CD4-positive, alpha-beta T cell treated with Interleukin-10 for 1 hour (primary cell): ENCODE data around the gene CRPPA.
"Not testable (repeated sequence)": the region's sequence is repeated elsewhere in the genome, so short reads cannot be mapped to it uniquely, and the experiment has no call there.

Experiments
- DNase-seq: peaks from one replicate; pipeline ENCODE4 v3.0.0-alpha.2; 2020

The CRPPA gene

DNA sequence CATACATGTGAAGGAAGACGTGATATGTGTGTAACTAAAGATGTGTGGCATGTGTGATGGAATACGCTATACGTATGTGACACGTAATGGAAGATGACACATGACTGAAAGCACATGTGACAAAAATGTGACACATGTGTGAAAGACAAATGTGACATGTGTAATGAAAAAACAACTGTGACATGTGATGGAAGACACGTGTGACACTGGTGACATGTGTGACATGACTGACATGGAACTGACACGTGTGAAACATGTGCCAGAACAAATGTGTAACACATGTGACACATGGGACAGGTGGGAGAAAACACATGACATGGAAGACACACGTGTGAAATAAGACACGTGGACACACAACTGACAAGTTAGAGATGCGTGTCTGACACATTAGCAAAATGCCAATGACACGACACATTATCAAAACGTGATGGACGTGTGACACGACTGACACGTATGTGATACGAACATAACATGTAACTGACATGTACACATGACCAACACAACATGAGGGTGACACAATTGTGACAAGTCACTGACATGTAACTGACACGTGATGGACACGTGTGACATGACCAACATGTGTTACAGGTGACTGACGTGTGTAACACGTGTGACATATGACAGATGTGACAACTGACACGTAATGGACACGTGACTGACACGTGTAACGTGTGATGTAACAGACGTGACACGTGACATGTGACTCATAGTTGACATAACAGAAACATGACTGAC lies 24.4 kb downstream of the CRPPA start:
- no peak for DNase-seq

DNA sequence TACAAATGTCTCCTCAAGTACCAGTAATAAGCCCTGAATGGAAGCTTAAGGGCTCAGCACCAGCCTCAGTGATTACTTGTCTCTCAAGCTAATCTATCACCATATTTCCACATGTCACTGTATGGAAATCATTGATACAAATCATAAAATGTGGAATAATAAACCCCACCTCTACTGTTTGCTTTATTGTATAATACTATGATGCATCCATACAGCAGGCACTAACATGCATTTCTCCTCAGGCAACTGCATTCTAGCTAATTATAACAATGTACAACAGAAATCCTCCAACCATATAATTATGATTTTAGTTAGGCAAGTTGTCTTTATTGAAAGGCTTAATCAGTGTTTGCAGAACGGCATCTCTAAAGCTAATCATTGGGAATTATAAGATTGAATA lies 26.2 kb downstream of the CRPPA start:
- DNase-seq: no peak

DNA sequence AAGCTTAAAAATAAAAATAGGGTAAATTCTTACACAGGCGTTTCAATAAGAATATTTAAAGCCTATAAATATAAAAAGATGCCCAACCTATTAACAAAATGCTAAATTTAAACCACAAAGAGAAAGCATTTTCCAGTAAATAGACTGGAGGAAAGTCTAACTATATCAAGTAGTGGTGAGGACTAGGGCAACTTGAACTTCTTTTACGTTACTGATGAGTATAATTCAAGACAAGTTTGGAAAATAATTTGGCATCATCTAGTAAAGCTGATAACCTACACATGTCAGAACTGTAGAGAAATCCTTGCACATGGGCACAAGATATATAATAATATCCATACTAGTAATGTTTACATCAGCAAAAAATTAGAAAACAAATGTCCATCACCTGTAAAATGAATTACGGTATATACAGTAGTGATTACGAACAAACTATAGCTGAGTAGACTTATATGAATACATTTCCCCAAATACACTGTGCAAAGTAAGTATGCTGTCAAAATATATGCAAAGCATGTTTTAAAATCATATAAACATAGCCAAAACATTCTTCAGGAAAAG lies 27.4 kb downstream of the CRPPA start:
- DNase-seq: no peak

DNA sequence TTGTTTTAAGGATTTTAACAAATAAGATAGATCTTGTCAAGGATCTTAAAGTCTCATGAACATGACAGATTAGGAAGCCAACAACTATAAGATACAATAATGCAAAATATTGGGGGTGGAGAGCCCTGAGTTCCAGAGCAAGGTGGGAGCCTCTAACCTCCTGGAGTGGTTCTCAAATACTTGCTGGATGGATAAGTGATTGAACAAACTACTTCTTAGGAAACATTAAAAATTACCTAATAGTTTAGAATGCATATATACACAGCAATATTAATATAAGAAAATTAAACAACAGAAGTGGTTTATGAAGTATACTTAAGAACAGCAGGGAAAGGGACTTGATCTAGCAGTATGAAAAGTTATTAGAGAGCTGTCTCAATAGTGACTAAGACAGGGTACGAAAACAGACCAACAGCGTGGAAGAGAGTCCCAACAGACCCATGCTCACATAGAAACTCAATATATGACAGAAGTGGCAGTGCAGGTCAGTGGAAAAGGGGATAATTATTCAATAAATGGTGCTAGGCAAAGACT lies 28.3 kb downstream of the CRPPA start:
- no peak for DNase-seq

DNA sequence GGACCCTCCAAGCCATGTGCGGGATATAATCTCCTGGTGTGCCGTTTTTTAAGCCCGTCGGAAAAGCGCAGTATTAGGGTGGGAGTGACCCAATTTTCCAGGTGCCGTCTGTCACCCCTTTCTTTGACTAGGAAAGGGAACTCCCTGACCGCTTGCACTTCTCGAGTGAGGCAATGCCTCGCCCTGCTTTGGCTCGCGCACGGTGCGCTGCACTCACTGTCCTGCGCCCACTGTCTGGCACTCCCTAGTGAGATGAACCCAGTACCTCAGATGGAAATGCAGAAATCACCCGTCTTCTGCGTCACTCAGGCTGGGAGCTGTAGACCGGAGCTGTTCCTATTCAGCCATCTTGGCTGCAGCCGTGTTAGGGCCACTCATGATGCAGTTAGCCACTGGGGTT lies 37.6 kb downstream of the CRPPA start:
- not testable (repeated sequence) for DNase-seq

DNA sequence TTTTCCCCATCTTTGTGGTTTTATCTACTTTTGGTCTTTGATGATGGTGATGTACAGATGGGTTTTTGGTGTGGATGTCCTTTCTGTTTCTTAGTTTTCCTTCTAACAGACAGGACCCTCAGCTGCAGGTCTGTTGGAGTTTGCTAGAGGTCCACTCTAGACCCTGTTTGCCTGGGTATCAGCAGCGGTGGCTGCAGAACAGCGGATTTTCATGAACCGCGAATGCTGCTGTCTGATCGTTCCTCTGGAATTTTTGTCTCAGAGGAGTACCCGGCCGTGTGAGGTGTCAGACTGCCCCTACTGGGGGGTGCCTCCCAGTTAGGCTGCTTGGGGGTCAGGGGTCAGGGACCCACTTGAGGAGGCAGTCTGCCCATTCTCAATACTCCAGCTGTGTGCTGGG lies 38.2 kb downstream of the CRPPA start:
- not testable (repeated sequence) for DNase-seq
